ENCODE data around the gene FGF12.
A peak's percentile ranks its signal among the peaks of the same experiment; 100 is the strongest.

The FGF12 gene

DNA sequence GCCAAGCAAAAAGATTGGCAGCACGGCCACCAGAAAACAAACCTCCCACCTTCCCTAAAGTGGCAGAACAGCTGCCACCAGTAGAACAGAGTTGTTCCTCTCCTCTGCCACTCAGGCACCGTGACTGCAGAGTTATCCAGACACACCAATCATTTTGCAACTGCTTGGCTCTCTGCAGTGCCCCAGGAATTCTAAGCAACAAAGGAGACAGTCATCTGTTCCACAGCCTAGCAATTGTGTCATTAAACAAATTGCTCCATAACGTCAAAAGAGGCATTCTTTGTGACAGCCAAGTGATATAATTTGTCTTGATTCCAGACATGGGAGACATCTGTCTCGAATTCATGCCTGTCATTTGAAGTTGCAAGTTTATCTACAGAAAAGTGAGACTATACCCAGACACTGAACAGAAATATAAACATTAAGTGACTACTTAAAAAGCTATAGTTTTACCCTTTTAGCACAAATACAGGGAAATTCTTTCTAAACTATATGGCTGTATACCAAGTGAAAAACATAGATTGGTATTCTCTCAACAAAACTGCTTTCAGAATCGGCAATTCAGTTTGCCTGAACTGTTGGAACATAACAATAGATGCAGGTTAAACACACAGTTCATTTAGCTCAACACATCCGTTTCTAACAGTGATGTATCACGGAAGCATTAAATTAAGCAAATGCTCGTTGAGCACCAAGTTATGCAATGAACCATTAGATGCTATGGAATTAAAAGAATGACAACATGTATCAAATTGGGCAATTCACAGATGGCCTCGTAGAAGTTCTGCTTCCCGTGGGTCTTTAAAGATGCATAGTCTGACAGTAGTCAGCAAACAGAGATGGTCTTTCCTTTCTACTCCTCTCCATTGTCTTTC lies 281.3 kb downstream of the FGF12 start:
- no peak overlapping the region for H3K4me3 ChIP-seq (ENCODE audit: low read length)
- DNase-seq (ENCODE audit: low read depth): peak; percentile 56
- TF ChIP-seq, protein P1, sequence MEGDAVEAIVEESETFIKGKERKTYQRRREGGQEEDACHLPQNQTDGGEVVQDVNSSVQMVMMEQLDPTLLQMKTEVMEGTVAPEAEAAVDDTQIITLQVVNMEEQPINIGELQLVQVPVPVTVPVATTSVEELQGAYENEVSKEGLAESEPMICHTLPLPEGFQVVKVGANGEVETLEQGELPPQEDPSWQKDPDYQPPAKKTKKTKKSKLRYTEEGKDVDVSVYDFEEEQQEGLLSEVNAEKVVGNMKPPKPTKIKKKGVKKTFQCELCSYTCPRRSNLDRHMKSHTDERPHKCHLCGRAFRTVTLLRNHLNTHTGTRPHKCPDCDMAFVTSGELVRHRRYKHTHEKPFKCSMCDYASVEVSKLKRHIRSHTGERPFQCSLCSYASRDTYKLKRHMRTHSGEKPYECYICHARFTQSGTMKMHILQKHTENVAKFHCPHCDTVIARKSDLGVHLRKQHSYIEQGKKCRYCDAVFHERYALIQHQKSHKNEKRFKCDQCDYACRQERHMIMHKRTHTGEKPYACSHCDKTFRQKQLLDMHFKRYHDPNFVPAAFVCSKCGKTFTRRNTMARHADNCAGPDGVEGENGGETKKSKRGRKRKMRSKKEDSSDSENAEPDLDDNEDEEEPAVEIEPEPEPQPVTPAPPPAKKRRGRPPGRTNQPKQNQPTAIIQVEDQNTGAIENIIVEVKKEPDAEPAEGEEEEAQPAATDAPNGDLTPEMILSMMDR (conservative IDR thresholded peaks at IDR 0.05; ENCODE audit: low read length): no peak

DNA sequence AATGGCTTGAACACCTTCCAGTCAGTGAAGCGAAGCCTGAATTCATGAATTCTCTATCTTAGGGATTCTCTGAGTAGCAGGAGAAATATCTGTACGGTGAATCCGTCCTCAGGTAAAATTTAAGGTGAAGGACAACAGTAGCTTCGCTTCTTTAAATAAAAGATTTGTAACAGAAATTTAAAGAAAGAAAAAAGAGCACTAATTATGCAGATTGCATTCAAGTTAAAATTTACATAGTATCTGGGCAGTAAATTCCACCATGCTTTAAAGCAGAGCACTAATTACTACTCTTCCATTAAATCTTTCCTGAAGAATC lies 282.6 kb downstream of the FGF12 start:
- TF ChIP-seq, protein P1 (conservative IDR thresholded peaks at IDR 0.05; ENCODE audit: low read length): no peak
- DNase-seq (ENCODE audit: low read depth): no peak
- no peak overlapping the region for H3K4me3 ChIP-seq (ENCODE audit: low read length)

DNA sequence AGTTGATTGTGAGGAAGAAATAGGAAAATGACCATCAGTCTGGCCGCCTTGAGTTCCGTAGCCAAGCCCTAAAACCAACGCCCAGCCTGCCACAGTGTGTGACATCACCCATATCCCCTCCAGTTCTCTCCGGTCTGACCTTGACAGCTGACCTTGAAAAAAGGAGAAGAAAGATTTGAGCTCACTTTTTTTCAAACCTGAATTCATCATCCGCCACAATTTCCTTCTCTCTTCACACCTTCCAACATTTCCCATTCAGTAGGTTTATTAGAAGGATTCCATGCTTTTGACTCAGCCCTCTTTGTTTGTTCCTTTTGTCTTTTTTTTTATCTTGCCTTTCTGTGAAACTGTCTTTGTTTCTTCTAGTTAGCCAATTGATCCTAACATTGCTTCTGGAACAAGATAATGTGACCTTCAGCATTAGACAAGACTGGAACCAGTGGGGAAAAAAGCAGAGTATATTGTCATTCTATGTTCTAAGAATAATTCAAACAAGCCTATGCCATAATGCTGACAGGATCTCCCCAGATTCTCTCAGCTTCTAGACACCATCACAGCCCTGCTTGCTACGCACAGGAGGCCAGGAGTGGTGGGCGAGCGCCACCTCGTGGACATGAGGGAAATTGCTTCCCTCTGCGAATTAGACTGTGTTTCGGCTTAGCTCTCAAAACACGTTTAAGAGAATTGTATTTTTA lies 283.1 kb downstream of the FGF12 start:
- peak; percentile 55 for DNase-seq (ENCODE audit: low read depth)
- TF ChIP-seq, protein P1 (conservative IDR thresholded peaks at IDR 0.05; ENCODE audit: low read length): peak; percentile 98
- H3K4me3 ChIP-seq (ENCODE audit: low read length): no peak overlapping the region

DNA sequence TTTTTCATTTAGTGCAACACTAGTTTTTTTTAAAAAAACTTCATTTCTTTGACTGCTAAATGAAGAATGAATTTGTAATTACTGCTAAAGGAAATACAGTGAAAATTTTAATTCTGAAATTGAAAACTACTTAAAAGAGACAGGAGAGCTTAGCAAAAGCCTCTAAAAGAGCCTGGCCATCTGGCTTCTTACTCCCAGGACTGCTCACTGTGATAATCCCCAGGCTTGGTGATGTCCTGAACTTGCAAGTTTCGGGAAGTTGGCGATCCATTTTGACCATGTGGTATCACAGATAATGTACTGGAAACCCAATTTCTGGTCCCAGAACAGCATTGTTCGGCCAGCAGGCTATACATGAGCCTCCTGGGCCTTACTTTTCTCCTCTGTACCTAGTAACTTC lies 292.1 kb downstream of the FGF12 start:
- no peak for DNase-seq (ENCODE audit: low read depth)
- H3K4me3 ChIP-seq (ENCODE audit: low read length): no peak overlapping the region
- TF ChIP-seq, protein P1 (conservative IDR thresholded peaks at IDR 0.05; ENCODE audit: low read length): no peak

DNA sequence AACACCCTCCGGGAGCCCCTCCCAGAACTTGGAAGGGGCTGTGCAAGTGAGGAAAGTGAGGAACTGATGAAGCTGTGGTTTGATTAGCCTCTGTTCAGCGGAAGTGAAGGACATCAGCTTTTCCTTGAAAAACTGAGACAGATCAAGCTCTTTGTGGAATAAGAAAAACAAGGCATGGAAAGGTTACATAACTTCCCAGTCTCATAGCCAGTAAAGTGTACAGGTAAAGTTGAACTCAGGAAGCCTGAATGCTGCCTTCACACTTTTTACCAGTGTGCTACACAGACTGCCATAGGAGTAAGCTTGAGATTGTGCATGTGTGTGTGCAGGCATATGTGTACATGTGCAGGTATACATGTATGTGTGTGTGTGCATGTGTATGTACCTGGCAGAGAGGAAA lies 293.2 kb downstream of the FGF12 start:
- TF ChIP-seq, protein P1 (conservative IDR thresholded peaks at IDR 0.05; ENCODE audit: low read length): no peak
- DNase-seq (ENCODE audit: low read depth): no peak
- no peak overlapping the region for H3K4me3 ChIP-seq (ENCODE audit: low read length)

DNA sequence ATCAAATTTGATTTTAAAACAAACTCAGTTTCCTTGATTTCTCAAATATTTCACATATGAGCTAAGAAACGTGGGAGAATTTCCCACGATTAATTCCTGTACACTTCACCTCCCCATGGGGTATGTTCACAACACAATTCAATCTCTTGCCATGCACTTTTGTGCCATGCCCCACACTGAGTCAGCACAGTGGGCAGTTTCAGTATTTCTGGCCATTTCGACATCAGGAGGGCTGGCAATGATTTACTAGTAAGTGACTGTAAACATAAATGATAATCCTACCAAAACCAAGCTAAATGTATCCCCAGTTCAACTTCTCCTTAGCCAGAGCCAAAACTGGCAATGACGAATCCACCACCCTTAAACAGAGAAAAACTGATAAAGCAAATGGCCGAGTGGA lies 293.6 kb downstream of the FGF12 start:
- no peak for DNase-seq (ENCODE audit: low read depth)
- H3K4me3 ChIP-seq (ENCODE audit: low read length): no peak overlapping the region
- TF ChIP-seq, protein P1 (conservative IDR thresholded peaks at IDR 0.05; ENCODE audit: low read length): no peak

DNA sequence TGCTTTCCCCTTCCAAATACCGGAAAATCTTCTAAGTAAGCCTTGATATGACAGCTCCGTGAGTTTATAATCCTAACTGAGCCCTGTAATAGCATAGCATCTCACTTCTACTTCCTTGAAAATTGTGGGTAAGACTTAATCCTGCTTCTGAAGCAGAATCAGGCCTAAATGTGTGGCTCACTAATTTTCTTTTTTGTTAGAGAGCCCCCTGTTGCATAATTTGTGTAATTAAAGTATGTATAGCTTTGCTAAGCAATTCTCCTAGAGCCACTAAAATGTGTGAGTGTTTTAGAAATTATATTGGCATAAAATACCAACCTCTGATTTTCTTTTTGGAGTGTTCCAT lies 304.4 kb downstream of the FGF12 start:
- no peak overlapping the region for H3K4me3 ChIP-seq (ENCODE audit: low read length)
- no peak for DNase-seq (ENCODE audit: low read depth)
- TF ChIP-seq, protein P1 (conservative IDR thresholded peaks at IDR 0.05; ENCODE audit: low read length): no peak
